HG02623 (cell line): ENCODE results near the gene ANKMY1.

Experiments used
- ATAC-seq: cut with Tn5 transposase; IDR thresholded peaks from one replicate; pipeline ENCODE4 v1.9.1; 2021; ENCODE audit warnings: moderate library complexity; ENCODE audit not compliant: unreplicated experiment

The ANKMY1 gene

GRCh38 chr2:240438810-240439697 is 118.7 kb downstream of the ANKMY1 start:
- ATAC-seq, result no peak

- ATAC-seq, result no peak
Observed at GRCh38 chr2:240437861-240438809, 119.7 kb downstream of the ANKMY1 start.

- no peak for ATAC-seq
Observed at GRCh38 chr2:240437551-240437860, 120.3 kb downstream of the ANKMY1 start.

- no peak for ATAC-seq
Observed at GRCh38 chr2:240436683-240437550, 120.9 kb downstream of the ANKMY1 start.

GRCh38 chr2:240435948-240436682 is 121.7 kb downstream of the ANKMY1 start:
- no peak for ATAC-seq

GRCh38 chr2:240435457-240435947 is 122.3 kb downstream of the ANKMY1 start, which contains the start of gene GPC1:
TSS of gene GPC1 (plus strand) at chr2:240435663. CDS start at chr2:240435919, 256 bp downstream.
- peak; percentile 36 for ATAC-seq

GRCh38 chr2:240434728-240435456 is 122.9 kb downstream of the ANKMY1 start:
- ATAC-seq, result peak; percentile 52

GRCh38 chr2:240433973-240434727 is 123.6 kb downstream of the ANKMY1 start:
- ATAC-seq, result no peak

- ATAC-seq, result no peak
Observed at GRCh38 chr2:240432820-240433801, 124.7 kb downstream of the ANKMY1 start.

- no peak for ATAC-seq
Observed at GRCh38 chr2:240432430-240432819, 125.4 kb downstream of the ANKMY1 start.

GRCh38 chr2:240431661-240432424 is 125.9 kb downstream of the ANKMY1 start:
- no peak for ATAC-seq

- ATAC-seq, result no peak
Observed at GRCh38 chr2:240431271-240431660, 126.5 kb downstream of the ANKMY1 start.

GRCh38 chr2:240430595-240430994 is 127.2 kb downstream of the ANKMY1 start:
- no peak for ATAC-seq

- no peak for ATAC-seq
Observed at GRCh38 chr2:240429872-240430491, 127.8 kb downstream of the ANKMY1 start.
